ENCODE results near the gene NR1I3. TPM values are rescaled to one million over a fixed set of nuclear protein-coding genes. Genes with fewer than 3 reads are reported as not detected.
A peak's percentile ranks its signal among the peaks of the same experiment; 100 is the strongest.
"Not testable (repeated sequence)": the region's sequence is repeated elsewhere in the genome, so short reads cannot be mapped to it uniquely, and the experiment has no call there.

The NR1I3 gene, protein sequence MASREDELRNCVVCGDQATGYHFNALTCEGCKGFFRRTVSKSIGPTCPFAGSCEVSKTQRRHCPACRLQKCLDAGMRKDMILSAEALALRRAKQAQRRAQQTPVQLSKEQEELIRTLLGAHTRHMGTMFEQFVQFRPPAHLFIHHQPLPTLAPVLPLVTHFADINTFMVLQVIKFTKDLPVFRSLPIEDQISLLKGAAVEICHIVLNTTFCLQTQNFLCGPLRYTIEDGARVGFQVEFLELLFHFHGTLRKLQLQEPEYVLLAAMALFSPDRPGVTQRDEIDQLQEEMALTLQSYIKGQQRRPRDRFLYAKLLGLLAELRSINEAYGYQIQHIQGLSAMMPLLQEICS
- 1 to 10 TPM; 2.8 to 4.6 (median 3.2) TPM for polyA plus RNA-seq (ENCODE audit: insufficient read length in 3 of 3)
- long read RNA-seq, donor 1, partial matches to known transcripts: 0 of 1 reads
- long read RNA-seq, donor 1, other reads (novel, unspliced or antisense): 0 of 1 reads
- long read RNA-seq, donor 2: 0 reads
- long read RNA-seq, donor 3: 0 reads
- long read RNA-seq, donor 4: 0 reads
- long read RNA-seq, donor 5: 0 reads
- long read RNA-seq, donor 6, partial matches to known transcripts: 12 of 19 reads
- long read RNA-seq, donor 6, other reads (novel, unspliced or antisense): 6 of 19 reads
- long read RNA-seq, donor 7: 0 reads
- long read RNA-seq, donor 8: 0 reads
- long read RNA-seq, donor 9, partial matches to known transcripts: 0 of 1 reads
- long read RNA-seq, donor 9, other reads (novel, unspliced or antisense): 0 of 1 reads
- long read RNA-seq, donor 10, partial matches to known transcripts: 0 of 1 reads
- long read RNA-seq, donor 10, other reads (novel, unspliced or antisense): 0 of 1 reads
- long read RNA-seq, donor 11: 0 reads
- long read RNA-seq, donor 12, partial matches to known transcripts: 0 of 1 reads
- long read RNA-seq, donor 12, other reads (novel, unspliced or antisense): 0 of 1 reads
- long read RNA-seq, donor 13, partial matches to known transcripts: 0 of 1 reads
- long read RNA-seq, donor 13, other reads (novel, unspliced or antisense): 0 of 1 reads
- long read RNA-seq, donor 14: 0 reads
- long read RNA-seq, donor 15: 0 reads
- long read RNA-seq, donor 16: 0 reads

- DNase-seq: no peak
Observed at GRCh38 chr1:161238039-161238473, at the start of gene NR1I3. NR1I3 (minus strand) TSS chr1:161238203; CDS start chr1:161236565, 1,638 bp downstream.

- DNase-seq: no peak
Observed at GRCh38 chr1:161287482-161288054, 49.6 kb upstream of the NR1I3 start.

DNA sequence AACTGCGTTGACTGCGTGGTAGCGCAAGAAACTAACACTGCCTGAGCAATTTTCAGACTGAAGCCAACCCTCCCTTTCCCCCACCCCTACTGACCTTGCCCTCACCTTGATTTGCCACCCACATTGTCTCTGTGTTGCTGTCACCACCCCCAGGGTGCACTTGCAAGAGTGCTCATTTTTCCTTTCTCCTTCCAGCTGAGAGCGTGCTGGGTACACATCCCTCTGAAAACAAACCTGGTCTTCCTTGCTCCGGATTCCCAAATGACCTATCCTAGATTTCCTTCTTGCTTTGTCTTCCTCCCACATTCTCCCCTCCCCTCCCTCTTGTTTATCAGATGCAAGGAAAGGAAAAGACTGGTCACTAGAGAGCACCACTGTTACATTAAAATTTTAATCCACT lies 47.5 kb upstream of the NR1I3 start:
- no peak for DNase-seq

- no peak for DNase-seq
Observed at GRCh38 chr1:161285113-161285512, 47.1 kb upstream of the NR1I3 start.

- no peak for DNase-seq
Observed at GRCh38 chr1:161282991-161283390, 45.0 kb upstream of the NR1I3 start.

GRCh38 chr1:161274874-161275273 lies 36.9 kb upstream of the NR1I3 start:
- no peak for DNase-seq

DNA sequence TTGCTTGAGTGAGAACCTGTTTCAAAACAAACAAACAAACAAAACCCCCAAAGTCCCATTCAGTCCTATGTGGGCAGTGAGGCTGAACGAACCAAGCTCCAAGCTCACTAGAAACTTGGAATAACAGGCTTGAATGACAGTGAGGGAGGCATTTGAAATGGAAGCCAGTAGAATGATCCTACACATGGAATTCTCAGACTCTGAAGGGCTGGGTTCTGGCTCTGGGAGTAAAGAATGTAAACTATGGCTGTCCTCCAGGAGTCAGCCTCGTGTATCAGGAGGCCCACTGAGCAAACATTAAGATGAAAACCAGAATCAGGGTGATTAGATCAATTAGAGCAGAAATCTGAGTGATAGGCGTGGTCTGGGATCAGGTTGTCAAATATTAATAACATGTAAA lies 35.4 kb upstream of the NR1I3 start:
- no peak for DNase-seq

- no peak for DNase-seq
Observed at GRCh38 chr1:161267321-161267720, 29.3 kb upstream of the NR1I3 start.

GRCh38 chr1:161266836-161267235 lies 28.8 kb upstream of the NR1I3 start:
- DNase-seq: no peak

DNA sequence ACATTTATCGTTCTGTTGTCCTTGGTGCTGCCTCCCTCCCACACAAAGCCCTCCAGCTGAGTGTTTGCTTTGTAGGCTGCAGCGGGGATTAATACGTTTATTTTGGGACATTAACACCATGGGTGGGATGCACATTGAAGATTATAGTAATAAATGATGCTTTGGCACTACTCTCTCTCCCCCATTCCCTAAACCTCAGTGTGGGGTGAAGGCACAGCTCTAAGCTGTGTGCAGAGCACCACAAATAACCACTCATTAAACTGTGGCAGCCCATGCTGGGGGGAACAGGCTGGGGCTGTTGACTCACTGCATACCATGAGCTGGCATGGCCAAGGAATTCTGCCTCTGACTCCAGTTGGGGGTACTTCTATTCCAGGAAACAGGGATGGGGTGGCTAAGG lies 28.2 kb upstream of the NR1I3 start:
- DNase-seq: no peak

DNA sequence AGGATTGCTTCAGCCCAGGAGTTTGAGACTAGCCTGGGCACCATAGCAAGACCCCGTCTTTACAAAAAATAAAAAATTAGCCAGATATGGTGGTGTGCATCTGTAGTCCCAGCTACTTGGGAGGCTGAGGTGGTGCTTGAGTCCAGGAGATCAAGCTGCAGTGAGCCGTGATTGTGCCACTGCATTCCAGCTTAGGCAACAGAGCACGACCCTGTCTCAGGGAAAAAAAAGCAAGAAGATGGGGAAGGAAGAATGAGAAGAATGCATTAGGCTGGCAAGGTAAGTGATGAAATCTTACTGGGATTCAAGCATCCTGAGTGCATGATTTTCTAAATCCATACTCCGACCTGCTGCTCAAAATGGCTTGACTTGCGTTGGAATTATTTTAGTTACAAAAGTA lies 27.3 kb upstream of the NR1I3 start:
- no peak for DNase-seq

DNA sequence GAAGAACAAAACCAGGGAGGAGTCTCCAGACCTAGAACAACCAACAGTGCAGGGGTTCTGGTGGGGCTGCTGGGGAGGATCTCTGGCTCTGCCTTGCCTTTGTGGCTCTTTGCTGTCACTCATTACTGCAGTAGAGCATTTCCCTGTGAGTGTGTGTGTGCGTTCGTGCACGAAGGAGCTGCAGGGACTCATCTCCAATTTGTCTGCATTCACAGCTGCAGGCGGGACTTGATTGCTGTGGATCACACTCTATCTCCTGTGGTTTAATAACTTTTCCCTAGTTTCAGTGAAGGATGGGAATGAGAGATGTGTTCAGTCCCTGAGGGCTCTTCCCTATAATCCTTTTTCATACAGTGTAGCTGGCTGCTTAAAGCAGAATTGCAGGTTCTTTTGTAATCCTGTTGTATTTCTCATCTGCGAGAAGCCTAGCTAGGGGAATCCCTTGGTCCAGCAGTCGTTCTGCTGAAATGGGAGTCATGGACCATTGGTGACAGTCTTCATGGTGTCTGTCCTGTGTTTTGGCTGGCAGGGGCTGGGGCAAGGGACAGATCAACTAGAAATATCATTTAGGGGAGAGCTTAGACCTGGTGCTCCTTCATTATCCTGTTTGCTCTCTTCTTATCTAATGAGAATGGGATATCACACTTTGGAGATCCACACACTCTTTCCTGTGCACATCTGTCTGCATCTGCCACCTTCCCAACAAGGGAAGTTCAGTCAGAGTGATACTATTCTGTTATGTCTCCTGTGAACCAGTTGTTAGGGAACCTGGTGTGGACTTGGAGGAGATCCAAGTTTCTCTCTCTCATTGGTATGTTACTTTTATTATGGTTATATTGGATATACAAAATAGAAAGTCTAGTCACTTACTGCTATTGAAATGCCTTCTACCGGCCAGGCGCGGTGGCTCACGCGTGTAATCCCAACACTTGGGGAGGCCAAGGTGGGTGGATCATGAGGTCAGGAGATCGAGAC lies 23.5 kb upstream of the NR1I3 start:
- DNase-seq: no peak

DNA sequence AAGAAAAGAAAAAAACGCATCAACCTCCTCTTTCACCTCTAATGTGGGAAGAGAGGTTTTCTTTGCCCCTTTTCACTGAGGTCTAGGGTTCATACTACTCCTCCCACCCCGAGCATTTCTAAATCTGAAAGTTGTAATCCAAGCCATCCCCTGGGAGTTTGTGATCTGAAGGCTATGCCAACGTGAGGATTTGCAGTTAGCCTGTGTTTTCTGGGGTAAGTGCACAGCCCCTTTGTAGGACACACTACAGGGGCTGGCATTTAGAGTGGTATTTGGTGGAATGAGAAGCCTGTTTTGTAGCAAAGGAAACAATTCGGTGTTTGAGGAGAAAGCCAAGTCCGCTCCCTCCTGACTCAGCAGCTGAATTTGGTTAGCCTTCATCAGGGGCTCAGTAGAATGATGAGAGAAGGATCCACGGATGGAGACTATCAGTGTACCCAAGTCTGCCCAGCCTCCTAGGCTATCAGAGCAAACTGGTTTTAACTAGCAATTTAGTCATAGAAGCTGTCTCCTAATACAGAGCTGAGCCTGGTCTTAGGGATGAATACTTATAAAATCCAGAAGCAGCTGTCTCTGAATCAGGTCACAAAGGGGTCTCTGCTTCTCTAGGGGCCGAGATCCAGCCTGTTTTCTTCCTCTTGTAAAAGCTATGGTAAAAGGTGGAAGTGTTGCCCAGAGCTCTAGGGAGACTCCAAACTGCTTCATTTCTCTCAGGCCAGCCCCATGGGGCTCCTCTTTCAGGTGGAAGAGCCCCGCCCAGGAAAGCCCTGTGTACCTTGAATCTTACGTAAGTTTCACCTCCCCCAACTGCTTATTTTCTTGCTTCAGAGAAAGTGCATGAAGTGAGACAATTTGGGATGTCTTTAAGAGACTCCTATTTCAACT lies 22.6 kb upstream of the NR1I3 start:
- no peak for DNase-seq

GRCh38 chr1:161259765-161260164 lies 21.8 kb upstream of the NR1I3 start:
- no peak for DNase-seq

DNA sequence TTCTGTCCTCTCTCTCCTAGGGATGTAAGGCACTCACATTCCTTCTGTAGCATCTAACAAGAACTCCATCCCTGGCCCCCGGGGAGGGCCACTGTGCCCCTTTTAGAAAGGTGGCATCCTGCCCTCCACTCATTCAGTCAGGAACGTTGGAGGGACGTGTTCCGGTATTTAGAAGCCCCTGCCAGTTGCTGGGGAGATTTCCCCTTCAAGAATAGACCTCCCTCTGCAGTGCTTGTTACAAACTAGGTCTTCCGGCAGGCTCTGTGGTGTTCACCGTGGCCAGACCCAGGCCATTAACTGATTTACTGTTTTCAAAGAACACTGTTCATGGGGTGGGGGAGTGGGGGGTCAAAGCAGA lies 21.3 kb upstream of the NR1I3 start:
- DNase-seq: no peak

DNA sequence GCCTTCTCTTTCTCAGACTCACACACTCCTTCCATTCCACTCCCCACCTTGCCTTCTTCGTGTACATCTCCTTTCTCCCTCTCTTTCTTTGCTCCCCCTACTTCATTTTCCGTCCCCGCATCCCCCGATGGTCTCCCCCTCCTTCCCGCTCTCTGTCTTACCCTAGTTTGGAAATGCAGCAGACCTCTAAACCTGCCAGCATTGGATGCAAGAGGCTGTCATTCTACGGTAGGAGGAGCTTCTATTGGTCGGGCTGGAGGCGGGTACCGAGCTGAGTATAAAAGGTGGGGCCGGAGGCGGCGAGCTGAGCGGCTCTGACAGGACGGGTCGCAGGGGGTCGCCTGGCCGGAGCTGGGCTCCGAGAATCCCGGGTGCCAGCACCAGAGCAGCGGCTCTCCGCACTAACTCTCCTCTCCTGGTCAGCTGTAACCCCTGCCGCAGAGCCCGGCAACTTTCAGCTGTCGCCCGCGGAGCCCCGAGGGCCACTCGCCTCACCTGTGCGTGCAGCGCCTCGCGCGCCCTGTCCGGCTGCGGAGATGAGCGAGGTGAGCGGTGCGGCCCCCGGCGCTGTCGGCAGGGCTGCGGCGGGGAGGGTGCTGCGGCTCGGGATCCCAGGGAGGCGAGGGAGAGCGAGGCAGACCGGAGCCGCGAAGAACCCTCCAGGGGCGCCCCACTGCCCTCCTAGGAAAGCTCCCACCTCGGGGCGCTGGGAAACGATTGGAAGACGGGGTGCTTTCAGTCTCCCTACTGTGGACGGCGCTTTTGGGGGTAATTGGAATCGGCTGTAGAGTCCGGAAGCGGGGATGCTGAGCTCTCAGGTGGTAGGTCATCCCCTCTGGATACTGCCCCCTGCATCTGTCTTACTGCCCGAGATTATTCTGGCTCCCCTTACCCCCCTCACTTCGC lies 20.7 kb upstream of the NR1I3 start, which contains the start of gene PCP4L1:
Gene PCP4L1, plus strand, starts transcription at position 307 of the 906 bp plus-strand sequence. Its CDS starts 230 bp downstream, at position 537.
- DNase-seq: peak; percentile 65

DNA sequence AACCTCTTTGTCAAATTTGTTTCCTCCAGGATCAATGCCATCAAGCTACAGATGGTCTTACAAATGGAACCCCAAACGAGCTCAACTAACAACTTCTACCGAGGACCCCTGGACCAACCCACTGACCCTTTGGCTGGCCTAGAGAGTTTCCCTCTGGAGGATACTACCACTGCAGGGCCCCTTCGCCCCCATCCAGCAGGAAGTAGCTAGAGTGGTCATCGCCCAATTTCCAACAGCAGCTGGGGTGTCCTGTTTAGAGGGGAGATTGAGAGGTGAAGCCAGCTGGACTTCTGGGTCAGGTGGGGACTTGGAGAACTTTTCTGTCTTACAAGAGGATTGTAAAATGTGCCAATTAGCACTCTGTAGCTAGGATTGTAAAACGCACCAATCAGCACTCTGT lies 19.1 kb upstream of the NR1I3 start:
- not testable (repeated sequence) for DNase-seq

DNA sequence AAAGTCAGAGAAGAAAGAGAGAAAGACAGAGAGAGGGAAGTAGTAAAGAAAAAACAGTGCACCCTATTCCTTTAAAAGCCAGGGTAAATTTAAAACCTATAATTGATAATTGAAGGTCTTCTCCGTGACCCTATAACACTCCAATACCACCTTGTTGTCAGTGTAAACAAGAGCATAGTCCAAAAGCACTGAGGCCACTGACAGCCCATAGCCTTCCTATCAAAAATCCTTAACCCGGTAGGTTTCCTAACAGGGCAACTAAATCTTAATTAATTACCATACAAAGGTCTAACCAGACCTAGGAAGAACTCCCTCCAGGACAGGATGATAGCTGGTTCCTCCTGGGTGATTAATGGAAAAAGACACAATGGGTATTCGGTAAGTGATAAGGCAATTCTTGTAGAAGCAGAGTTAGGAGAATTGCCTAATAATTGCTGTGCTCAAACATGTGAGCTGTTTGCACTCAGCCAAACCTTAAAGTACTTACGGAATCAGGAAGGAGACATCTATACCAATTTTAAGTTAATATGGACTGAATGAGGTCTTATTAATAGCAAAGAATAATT lies 18.0 kb upstream of the NR1I3 start:
- DNase-seq: not testable (repeated sequence)
